ENCODE measurements around the gene GRIN3B. TPM values are rescaled to one million over a fixed set of nuclear protein-coding genes. Genes with fewer than 3 reads are reported as not detected.

The GRIN3B gene
- polyA plus RNA-seq, 1 of the 3 experiments (the other 2 are of a cell fraction): 1.5 TPM

GRCh38 chr19:1045247-1045603, 45.0 kb downstream of the GRIN3B start:
- Histone ChIP-seq H3K9ac (no peak overlapping the region), H3K4me3 (ENCODE audit: low read depth in 2 of 2, low read length in 1 of 2) (no peak overlapping the region), H3K27me3 (ENCODE audit: insufficient read depth) (no peaks in the 10 kb centered on the region), H2AFZ (ENCODE audit: low read depth) (no peak overlapping the region), H3K27ac (ENCODE audit: low read depth in 2 of 2, low read length in 1 of 2) (no peak overlapping the region), H3K9me2 (no peaks in the 10 kb centered on the region), H4K20me1 (ENCODE audit: insufficient read depth) (no peaks in the 10 kb centered on the region), H3K79me2 (ENCODE audit: insufficient read depth) (no peaks in the 10 kb centered on the region), H3K36me3 (replicated peaks in 1 of 2; ENCODE audit: control insufficient read depth in 1 of 2, insufficient read depth in 2 of 2, low read length in 1 of 2) (no peaks in the 10 kb centered on the region), H3K4me2 (no peak overlapping the region), H3F3A (replicated peaks; ENCODE audit: insufficient read depth) (peaks cover 2% of the 10 kb centered on the region), H3K9me3 (no peaks in the 10 kb centered on the region), H3K4me1 (ENCODE audit: control insufficient read depth in 1 of 2, insufficient read depth in 2 of 2, low read depth in 1 of 2, low read length in 1 of 2) (peaks cover 0 to 26% of the 10 kb centered on the region in 2 experiments; a peak in 2 of 4 replicates)
- TF ChIP-seq FOSL2 (IDR thresholded peaks at IDR 0.05; ENCODE audit: borderline replicate concordance, low read depth) (no peak), FOXM1 (IDR thresholded peaks at IDR 0.05; ENCODE audit: low read depth) (no peak), REST (IDR thresholded peaks at IDR 0.05; ENCODE audit: low read depth, low read length) (no peak)
- ChIA-PET CTCF (no interaction called here), POLR2A (no interaction called here)
- 66% methylated on average over 10 of the region's 10 CpGs for WGBS (ENCODE audit: low lambda C conversion rate)
- DNase-seq: peak; percentile 72

GRCh38 chr19:1046117-1046626, 46.0 kb downstream of the GRIN3B start:
- POLR2A ChIA-PET: no interaction called here
- whole genome bisulfite sequencing (ENCODE audit: low lambda C conversion rate): 100% methylated on average over 1 of the region's 33 CpGs

More at GRCh38 chr19:1046117-1046626, 46.0 kb downstream of the GRIN3B start:
- Histone ChIP-seq H3K79me2 (ENCODE audit: insufficient read depth) (no peaks in the 10 kb centered on the region), H3K27ac (ENCODE audit: low read depth in 2 of 2, low read length in 1 of 2) (no peak overlapping the region), H3K4me2 (no peak overlapping the region), H3F3A (replicated peaks; ENCODE audit: insufficient read depth) (peaks cover 4% of the 10 kb centered on the region), H3K9ac (no peak overlapping the region), H3K9me2 (no peaks in the 10 kb centered on the region), H4K20me1 (ENCODE audit: insufficient read depth) (no peaks in the 10 kb centered on the region), H3K4me1 (ENCODE audit: control insufficient read depth in 1 of 2, insufficient read depth in 2 of 2, low read depth in 1 of 2, low read length in 1 of 2) (peaks cover 0 to 18% of the 10 kb centered on the region in 2 experiments; a peak in 2 of 4 replicates), H3K27me3 (ENCODE audit: insufficient read depth) (no peaks in the 10 kb centered on the region), H3K36me3 (replicated peaks in 1 of 2; ENCODE audit: control insufficient read depth in 1 of 2, insufficient read depth in 2 of 2, low read length in 1 of 2) (no peaks in the 10 kb centered on the region), H2AFZ (ENCODE audit: low read depth) (no peak overlapping the region), H3K4me3 (ENCODE audit: low read depth in 2 of 2, low read length in 1 of 2) (no peak overlapping the region), H3K9me3 (no peaks in the 10 kb centered on the region)
- CTCF ChIA-PET: no interaction called here
- TF ChIP-seq FOSL2 (IDR thresholded peaks at IDR 0.05; ENCODE audit: borderline replicate concordance, low read depth): no peak
- TF ChIP-seq TCF12 (IDR thresholded peaks at IDR 0.05): no peak
- no peak for TF ChIP-seq TEAD4 (IDR thresholded peaks at IDR 0.05; ENCODE audit: borderline replicate concordance, insufficient read depth)
- no peak for TF ChIP-seq POLR2AphosphoS5 (IDR thresholded peaks at IDR 0.05; ENCODE audit: low read depth, low read length)
- TF ChIP-seq RFX5 (IDR thresholded peaks at IDR 0.05; ENCODE audit: low read length): no peak
- TF ChIP-seq ZBTB33 (IDR thresholded peaks at IDR 0.05; ENCODE audit: borderline replicate concordance, low read depth): no peak
- no peak for TF ChIP-seq EP300 (IDR thresholded peaks at IDR 0.05; ENCODE audit: borderline replicate concordance in 1 of 2, low read depth in 1 of 2, low read length in 1 of 2)
- TF ChIP-seq RCOR1 (IDR thresholded peaks at IDR 0.05; ENCODE audit: low read length): no peak
- no peak for TF ChIP-seq NRF1 (IDR thresholded peaks at IDR 0.05; ENCODE audit: low read depth, low read length)
- TF ChIP-seq USF2 (IDR thresholded peaks at IDR 0.05; ENCODE audit: borderline replicate concordance, low read depth, low read length): no peak
- no peak for TF ChIP-seq CTCF (IDR thresholded peaks at IDR 0.05)
- TF ChIP-seq MAX (IDR thresholded peaks at IDR 0.05; ENCODE audit: low read depth): no peak
- TF ChIP-seq YY1 (IDR thresholded peaks at IDR 0.05; ENCODE audit: low read depth): no peak
- DNase-seq: no peak
